HAP-1 (cell line): Measurements from ENCODE around the gene PCSK7.

Source experiments
- DNase-seq, 2 experiments: peaks; one replicate each; pipeline ENCODE4 v3.0.0-alpha.2; 2016 to 2020; ENCODE audit warnings: low spot score in 2 of 2
- H3K27me3 ChIP-seq: fragments of 250-450 bp; sonication (Bioruptor Pico); 2 replicates; pipeline ENCODE4 v1.5.1; 2020; ENCODE audit warnings: low read depth, mild to moderate bottlenecking, moderate library complexity
- H3K36me3 ChIP-seq: fragments of 250-450 bp; sonication (Bioruptor Pico); replicated peaks from 2 replicates; pipeline ENCODE4 v1.5.1; 2020; ENCODE audit warnings: mild to moderate bottlenecking
- H3K4me1 ChIP-seq: fragments of 250-450 bp; sonication (Bioruptor Pico); 2 replicates; pipeline ENCODE4 v1.5.1; 2020; ENCODE audit warnings: mild to moderate bottlenecking
- H3K4me3 ChIP-seq: fragments of 250-450 bp; sonication (Bioruptor Pico); 2 replicates; pipeline ENCODE4 v1.5.1; 2020; ENCODE audit warnings: mild to moderate bottlenecking, moderate library complexity
- H3K9me3 ChIP-seq: fragments of 250-450 bp; sonication (Bioruptor Pico); 2 replicates; pipeline ENCODE4 v1.5.1; 2020; ENCODE audit warnings: mild to moderate bottlenecking, moderate library complexity
- in situ Hi-C: fragments of 300-500 bp; cut with MboI; formaldehyde crosslinking; loops from 3 replicates; pipeline ENCODE4 v1.14.3; 2020; ENCODE audit warnings: low sequenced_read_pairs, inconsistent platforms, mixed read lengths

The PCSK7 gene

GRCh38 chr11:117226388-117227385 lies 5.2 kb downstream of the PCSK7 start:
- Histone ChIP-seq H3K4me1 (peaks cover 8% of the 10 kb centered on the region; the same call in 1 of the 2 replicates), H3K9me3 (no peaks in the 10 kb centered on the region), H3K27me3 (no peaks in the 10 kb centered on the region), H3K4me3 (no peak overlapping the region), H3K36me3 (peaks cover 61% of the 10 kb centered on the region)
- in situ Hi-C loops: loop anchor here (10.0 kb wide), 1 partner anchor 352 kb away; no protein-coding TSS in a partner anchor
- peak; percentile 60 to 82 for DNase-seq

- peaks cover 64% of the 10 kb centered on the region for H3K36me3 ChIP-seq
- H3K4me3 ChIP-seq: no peak overlapping the region
- in situ Hi-C loops: loop anchor here (10.0 kb wide), 1 partner anchor 351 kb away; no protein-coding TSS in a partner anchor
- H3K27me3 ChIP-seq: no peaks in the 10 kb centered on the region
- no peaks in the 10 kb centered on the region for H3K4me1 ChIP-seq
- no peaks in the 10 kb centered on the region for H3K9me3 ChIP-seq
- no peak for DNase-seq
Observed at GRCh38 chr11:117225553-117226170, 6.2 kb downstream of the PCSK7 start.

GRCh38 chr11:117223741-117224689 lies 7.9 kb downstream of the PCSK7 start:
- H3K27me3 ChIP-seq: no peaks in the 10 kb centered on the region
- in situ Hi-C loops: loop anchor here (10.0 kb wide), 1 partner anchor 349 kb away; no protein-coding TSS in a partner anchor
- H3K9me3 ChIP-seq: no peaks in the 10 kb centered on the region
- peaks cover 59% of the 10 kb centered on the region for H3K36me3 ChIP-seq
- H3K4me1 ChIP-seq: no peaks in the 10 kb centered on the region
- DNase-seq: no peak
- no peak overlapping the region for H3K4me3 ChIP-seq

GRCh38 chr11:117222991-117223740 lies 8.7 kb downstream of the PCSK7 start:
- no peaks in the 10 kb centered on the region for H3K9me3 ChIP-seq
- H3K4me3 ChIP-seq: no peak overlapping the region
- no peaks in the 10 kb centered on the region for H3K4me1 ChIP-seq
- no peak for DNase-seq
- H3K36me3 ChIP-seq: peaks cover 60% of the 10 kb centered on the region
- H3K27me3 ChIP-seq: no peaks in the 10 kb centered on the region
- in situ Hi-C loops: loop anchor here (10.0 kb wide), 1 partner anchor 348 kb away; no protein-coding TSS in a partner anchor

GRCh38 chr11:117221775-117222517 lies 9.9 kb downstream of the PCSK7 start:
- Histone ChIP-seq H3K9me3 (no peaks in the 10 kb centered on the region), H3K4me1 (no peaks in the 10 kb centered on the region), H3K36me3 (peaks cover 59% of the 10 kb centered on the region), H3K27me3 (no peaks in the 10 kb centered on the region), H3K4me3 (no peak overlapping the region)
- no peak for DNase-seq
- in situ Hi-C loops: loop anchor here (10.0 kb wide), 1 partner anchor 347 kb away; no protein-coding TSS in a partner anchor

- DNase-seq: no peak
- peaks cover 59% of the 10 kb centered on the region for H3K36me3 ChIP-seq
- in situ Hi-C loops: loop anchor here (10.0 kb wide), 1 partner anchor 346 kb away; no protein-coding TSS in a partner anchor
Observed at GRCh38 chr11:117220999-117221774, 10.7 kb downstream of the PCSK7 start.

GRCh38 chr11:117220568-117220967 lies 11.3 kb downstream of the PCSK7 start:
- in situ Hi-C loops: loop anchor here (10.0 kb wide), 1 partner anchor 346 kb away; no protein-coding TSS in a partner anchor
- Histone ChIP-seq H3K4me3 (no peak overlapping the region), H3K4me1 (no peaks in the 10 kb centered on the region), H3K36me3 (peaks cover 59% of the 10 kb centered on the region), H3K27me3 (no peaks in the 10 kb centered on the region), H3K9me3 (no peaks in the 10 kb centered on the region)
- no peak for DNase-seq

More at GRCh38 chr11:117220999-117221774, 10.7 kb downstream of the PCSK7 start:
- Histone ChIP-seq H3K4me3 (no peak overlapping the region), H3K27me3 (no peaks in the 10 kb centered on the region), H3K9me3 (no peaks in the 10 kb centered on the region), H3K4me1 (no peaks in the 10 kb centered on the region)

- in situ Hi-C loops: loop anchor here (10.0 kb wide), 1 partner anchor 345 kb away; no protein-coding TSS in a partner anchor
- Histone ChIP-seq H3K4me1 (no peaks in the 10 kb centered on the region), H3K36me3 (peaks cover 54% of the 10 kb centered on the region), H3K9me3 (no peaks in the 10 kb centered on the region), H3K27me3 (no peaks in the 10 kb centered on the region), H3K4me3 (no peak overlapping the region)
- DNase-seq: no peak
Observed at GRCh38 chr11:117219995-117220394, 11.9 kb downstream of the PCSK7 start.

GRCh38 chr11:117219455-117219854 lies 12.4 kb downstream of the PCSK7 start:
- in situ Hi-C loops: no loop called here
- Histone ChIP-seq H3K9me3 (no peaks in the 10 kb centered on the region), H3K36me3 (peaks cover 54% of the 10 kb centered on the region), H3K4me1 (no peaks in the 10 kb centered on the region), H3K4me3 (no peak overlapping the region), H3K27me3 (no peaks in the 10 kb centered on the region)
- no peak for DNase-seq

- DNase-seq: no peak
- Histone ChIP-seq H3K4me3 (no peak overlapping the region), H3K9me3 (no peaks in the 10 kb centered on the region), H3K36me3 (peaks cover 56% of the 10 kb centered on the region), H3K27me3 (no peaks in the 10 kb centered on the region), H3K4me1 (no peaks in the 10 kb centered on the region)
- in situ Hi-C loops: no loop called here
Observed at GRCh38 chr11:117219001-117219400, 12.9 kb downstream of the PCSK7 start.

GRCh38 chr11:117218133-117218915 lies 13.5 kb downstream of the PCSK7 start:
- Histone ChIP-seq H3K4me1 (no peaks in the 10 kb centered on the region), H3K4me3 (no peak overlapping the region), H3K9me3 (no peaks in the 10 kb centered on the region), H3K27me3 (no peaks in the 10 kb centered on the region), H3K36me3 (peaks cover 53% of the 10 kb centered on the region)
- DNase-seq: no peak
- in situ Hi-C loops: no loop called here
